AML-193 (cell line): Measurements from ENCODE around the gene NOC2L.

Experiments used
- DNase-seq, 2 experiments: peaks; one replicate each; lab custom pipeline; 2025; lab: John Stamatoyannopoulos, UW

Gene NOC2L

GRCh38 chr1:929712-930632 lies 29.1 kb downstream of the NOC2L start:
- no peak for DNase-seq

GRCh38 chr1:928825-929661 lies 30.0 kb downstream of the NOC2L start:
- DNase-seq, result no peak

GRCh38 chr1:927748-928147 lies 31.3 kb downstream of the NOC2L start:
- DNase-seq, result no peak

GRCh38 chr1:927234-927633 lies 31.8 kb downstream of the NOC2L start:
- no peak for DNase-seq

- DNase-seq, result no peak
Measured at GRCh38 chr1:925561-926421, 33.3 kb downstream of the NOC2L start.

- DNase-seq, result no peak
Measured at GRCh38 chr1:924656-925560, 34.1 kb downstream of the NOC2L start.

GRCh38 chr1:923991-924655 lies 34.9 kb downstream of the NOC2L start:
- no peak for DNase-seq

- peak; percentile 19 to 39 for DNase-seq
Measured at GRCh38 chr1:923131-923990, 35.7 kb downstream of the NOC2L start, which contains the start of gene SAMD11. Gene SAMD11, plus strand, starts transcription at chr1:923923. Its CDS starts 509 bp downstream, at chr1:924432.

GRCh38 chr1:921011-921837 lies 37.8 kb downstream of the NOC2L start:
- DNase-seq, result peak; percentile 42 to 50

GRCh38 chr1:920521-920920 lies 38.5 kb downstream of the NOC2L start:
- no peak for DNase-seq

GRCh38 chr1:920010-920409 lies 39.0 kb downstream of the NOC2L start:
- DNase-seq, result no peak

- DNase-seq, result no peak
Measured at GRCh38 chr1:919271-919872, 39.7 kb downstream of the NOC2L start.

- no peak for DNase-seq
Measured at GRCh38 chr1:918843-919242, 40.2 kb downstream of the NOC2L start.

- no peak for DNase-seq
Measured at GRCh38 chr1:918353-918752, 40.7 kb downstream of the NOC2L start.

GRCh38 chr1:917466-918091 lies 41.5 kb downstream of the NOC2L start:
- no peak for DNase-seq

GRCh38 chr1:917076-917459 lies 42.0 kb downstream of the NOC2L start:
- no peak for DNase-seq
